HG02885 (cell line): ENCODE measurements around the gene ZNF618.

ENCODE experiments used
- ATAC-seq: cut with Tn5 transposase; IDR thresholded peaks from one replicate; pipeline ENCODE4 v1.9.1; 2021; ENCODE audit warnings: mild to moderate bottlenecking; ENCODE audit not compliant: unreplicated experiment, poor library complexity

Gene ZNF618

GRCh38 chr9:114088571-114089170, 212.6 kb downstream of the ZNF618 start:
- no peak for ATAC-seq

- no peak for ATAC-seq
Observed at GRCh38 chr9:114089206-114089840, 213.2 kb downstream of the ZNF618 start.

DNA sequence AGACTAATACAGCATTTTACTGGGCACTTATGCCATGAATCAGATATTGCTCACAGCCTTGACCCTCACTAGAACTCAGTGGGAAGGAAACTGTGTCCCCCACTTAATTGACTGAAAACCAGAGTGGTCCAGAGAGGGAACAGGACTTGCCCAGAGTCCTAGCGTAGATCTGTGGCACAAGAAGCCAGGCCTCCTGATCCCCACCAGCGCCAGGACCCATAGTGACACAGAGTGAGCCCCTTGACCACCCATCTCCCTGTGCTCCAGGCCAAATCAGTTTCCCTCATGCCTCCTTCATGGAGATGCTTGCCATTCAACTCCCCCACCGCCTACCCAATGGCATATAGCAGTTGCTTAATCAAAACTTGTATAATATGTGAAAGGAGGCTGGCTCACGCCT, 214.7 kb downstream of the ZNF618 start:
- no peak for ATAC-seq

DNA sequence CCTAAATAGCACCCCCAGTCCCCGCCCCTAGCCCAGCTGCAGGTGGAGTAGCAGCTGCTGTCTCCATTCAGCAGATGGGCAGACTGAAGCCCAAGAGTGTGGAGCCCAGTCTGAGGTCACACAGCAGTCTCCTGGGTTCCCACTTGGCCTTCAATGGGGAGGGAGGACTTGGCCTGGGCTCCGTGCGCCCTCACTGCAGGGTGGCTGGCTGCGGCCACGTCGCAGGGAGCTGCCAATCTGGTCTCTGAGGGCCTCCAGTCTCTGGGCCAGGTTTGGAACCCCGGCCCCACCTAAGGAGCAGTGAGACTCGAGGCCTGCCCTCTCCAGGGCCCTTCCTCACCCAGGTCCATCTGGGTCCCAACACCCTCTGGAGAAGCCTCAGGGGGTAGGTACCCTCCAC, 215.6 kb downstream of the ZNF618 start:
- no peak for ATAC-seq

GRCh38 chr9:114092336-114092735, 216.2 kb downstream of the ZNF618 start:
- no peak for ATAC-seq

DNA sequence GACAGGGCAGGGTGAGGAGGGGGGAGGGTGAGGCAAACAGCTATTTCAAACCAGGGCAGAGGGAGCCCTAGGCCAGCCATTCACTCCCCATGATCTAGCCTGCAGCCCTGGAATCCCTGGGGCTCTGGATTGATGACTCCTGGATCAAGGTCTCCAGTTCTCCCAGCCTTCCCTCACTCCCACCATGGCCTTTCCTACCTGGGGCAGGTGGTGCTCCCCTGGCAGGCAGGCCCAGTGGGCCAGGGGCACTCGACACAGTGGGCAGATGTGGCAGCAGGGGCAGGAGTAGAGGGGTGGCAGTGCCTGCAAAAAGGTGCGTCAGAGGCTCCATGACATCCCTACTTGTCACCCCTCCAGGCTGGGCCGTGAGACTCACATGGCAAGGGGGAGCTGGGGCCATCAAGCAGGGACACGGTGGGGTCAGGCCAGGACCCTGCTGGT, 216.9 kb downstream of the ZNF618 start:
- no peak for ATAC-seq

GRCh38 chr9:114093761-114094505, 217.8 kb downstream of the ZNF618 start:
- no peak for ATAC-seq

GRCh38 chr9:114094971-114095370, 218.9 kb downstream of the ZNF618 start:
- no peak for ATAC-seq

GRCh38 chr9:114096041-114096511, 220.0 kb downstream of the ZNF618 start:
- no peak for ATAC-seq

GRCh38 chr9:114096866-114097612, 220.9 kb downstream of the ZNF618 start:
- no peak for ATAC-seq

- no peak for ATAC-seq
Observed at GRCh38 chr9:114097613-114098020, 221.5 kb downstream of the ZNF618 start.

- ATAC-seq: no peak
Observed at GRCh38 chr9:114098021-114098935, 222.2 kb downstream of the ZNF618 start.

DNA sequence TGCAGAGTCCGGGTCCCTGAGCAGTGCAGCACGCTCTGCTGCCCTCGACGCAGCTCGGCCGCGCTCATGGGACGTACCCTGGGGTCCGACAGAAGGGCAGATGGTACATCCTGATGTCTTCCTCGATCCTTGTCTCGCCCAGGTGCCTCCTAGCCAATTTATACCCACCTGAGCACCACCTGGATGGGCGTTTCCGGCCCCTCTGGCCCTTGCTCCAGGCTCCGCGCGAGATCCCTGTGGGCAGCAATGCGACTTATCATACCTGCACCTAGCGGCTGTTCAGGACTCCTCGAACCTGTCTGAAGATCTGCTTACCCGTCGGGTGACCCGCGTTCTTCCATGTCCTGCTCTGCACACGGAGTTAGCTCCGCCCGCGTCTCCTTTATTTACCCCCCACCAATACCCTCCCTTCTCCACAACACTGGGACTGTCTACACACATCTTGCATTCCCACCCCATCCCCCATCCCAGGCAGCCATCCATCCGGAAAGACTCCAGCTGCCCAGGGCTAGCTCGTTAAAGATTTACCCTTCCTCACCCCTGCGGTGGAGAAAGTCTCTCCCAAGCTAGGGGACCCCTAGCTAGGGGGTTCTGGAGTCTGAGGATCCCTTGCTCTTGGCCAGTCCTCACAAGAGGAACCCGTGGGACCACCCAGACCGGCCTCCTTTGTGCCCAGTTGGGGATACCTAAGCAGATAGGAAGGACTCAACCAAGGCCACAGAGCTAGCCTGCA, 223.0 kb downstream of the ZNF618 start, which contains the start of gene KIF12:
Gene KIF12 (minus strand): TSS at position 357 of the 733 bp plus-strand sequence. CDS start 16 bp downstream, at position 341.
- no peak for ATAC-seq

DNA sequence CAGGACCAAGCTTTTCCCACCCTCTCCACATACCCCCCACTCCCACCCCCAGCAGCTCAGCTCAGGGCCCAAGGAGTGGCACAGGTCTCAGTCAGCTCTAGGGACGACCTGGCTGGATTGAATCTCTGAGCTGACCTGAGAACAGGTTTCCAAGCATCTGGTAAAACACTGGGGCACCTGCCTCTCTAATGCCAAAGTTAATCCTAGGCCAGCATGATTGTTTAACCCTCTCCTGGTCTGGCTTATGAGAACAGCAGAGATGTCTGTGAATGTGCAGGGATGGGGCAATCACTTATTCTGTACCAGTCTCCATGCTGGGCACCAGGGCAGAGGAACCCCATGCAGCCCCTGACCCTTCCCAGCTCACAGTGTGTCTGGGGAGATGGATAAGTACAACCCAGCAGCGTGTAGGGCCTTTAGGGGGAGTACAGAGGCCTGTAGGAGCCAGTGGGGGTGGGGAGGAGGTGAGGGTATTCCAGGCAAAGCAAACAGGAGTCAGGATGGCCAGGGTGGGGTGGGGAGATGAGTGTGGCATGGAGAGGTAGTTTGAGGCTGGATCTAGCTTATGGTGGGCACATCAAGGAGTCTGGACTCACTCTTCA, 223.7 kb downstream of the ZNF618 start:
- ATAC-seq: no peak

DNA sequence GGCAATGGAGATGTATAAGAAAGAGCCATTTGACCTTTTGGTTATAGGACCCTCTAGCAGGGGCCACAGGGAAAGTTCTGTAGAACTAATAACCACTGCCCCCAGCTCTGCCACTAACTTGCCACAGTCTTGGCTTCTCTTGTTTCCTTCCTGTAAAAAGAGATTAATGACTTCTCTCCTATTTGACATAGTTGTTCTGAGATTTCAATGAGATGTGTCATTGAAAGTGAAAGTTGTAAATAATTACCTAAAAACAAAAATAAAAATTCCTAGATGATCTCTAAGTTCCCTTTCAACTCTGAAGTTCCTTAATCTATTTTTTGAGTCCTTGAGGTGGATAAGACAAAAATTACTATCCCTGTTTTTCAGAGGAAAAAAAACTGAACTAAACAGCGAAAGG, 224.4 kb downstream of the ZNF618 start:
- no peak for ATAC-seq

- ATAC-seq: no peak
Observed at GRCh38 chr9:114102484-114102883, 226.4 kb downstream of the ZNF618 start.

GRCh38 chr9:114105236-114105635, 229.1 kb downstream of the ZNF618 start:
- ATAC-seq: no peak
